GM19372 (cell line): ENCODE measurements around the gene CLRN1.

Experiments used
- ATAC-seq: cut with Tn5 transposase; IDR thresholded peaks from one replicate; pipeline ENCODE4 v1.9.1; 2021; ENCODE audit warnings: mild to moderate bottlenecking, low read depth, moderate library complexity; ENCODE audit not compliant: unreplicated experiment

CLRN1 gene

DNA sequence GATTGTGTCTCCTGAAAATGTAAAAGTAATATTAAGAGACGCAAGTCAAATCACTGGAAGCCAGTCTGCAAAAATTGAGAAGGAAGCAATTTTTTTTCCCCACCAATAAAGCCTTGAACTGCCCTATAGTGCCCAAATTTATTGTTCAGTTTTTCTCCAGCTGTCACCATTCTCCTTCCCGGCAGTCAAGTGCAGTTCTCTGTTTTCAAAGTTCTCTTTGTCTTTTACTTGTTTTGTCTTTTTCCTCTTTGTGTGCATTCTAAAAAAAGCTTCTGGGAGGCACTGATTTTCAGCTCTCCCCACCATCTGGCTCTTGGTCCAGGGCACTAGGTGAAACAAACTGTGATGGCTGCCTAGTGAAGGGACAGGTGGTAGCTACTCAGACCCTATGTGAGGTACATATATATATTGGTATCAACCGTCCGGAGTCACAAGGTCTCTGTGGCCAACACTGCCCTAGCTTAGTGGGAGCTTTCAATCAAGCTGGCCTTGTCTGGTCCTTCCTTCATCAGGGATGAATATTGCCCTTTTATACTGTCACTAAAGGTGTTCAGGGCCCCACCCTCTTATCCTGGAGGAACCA lies 6.1 kb upstream of the CLRN1 start:
- no peak for ATAC-seq

DNA sequence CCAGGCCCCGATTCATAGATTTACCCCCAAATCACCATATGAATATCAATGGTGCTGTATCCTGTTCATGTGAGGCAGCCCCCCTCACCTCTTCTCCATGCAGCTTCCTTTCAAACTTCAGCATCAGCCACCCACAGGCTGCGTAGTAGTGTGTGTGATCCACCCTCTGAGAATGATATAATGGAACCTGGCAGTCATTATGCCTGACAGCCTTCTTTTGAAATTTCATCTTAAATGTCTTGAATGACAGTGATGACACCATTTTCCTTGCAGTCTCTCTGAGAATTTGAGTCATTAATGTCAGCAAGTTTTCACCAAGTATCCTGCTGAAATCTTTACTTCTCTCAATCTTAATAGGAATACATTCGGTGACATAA lies 3.5 kb upstream of the CLRN1 start:
- ATAC-seq, result no peak

DNA sequence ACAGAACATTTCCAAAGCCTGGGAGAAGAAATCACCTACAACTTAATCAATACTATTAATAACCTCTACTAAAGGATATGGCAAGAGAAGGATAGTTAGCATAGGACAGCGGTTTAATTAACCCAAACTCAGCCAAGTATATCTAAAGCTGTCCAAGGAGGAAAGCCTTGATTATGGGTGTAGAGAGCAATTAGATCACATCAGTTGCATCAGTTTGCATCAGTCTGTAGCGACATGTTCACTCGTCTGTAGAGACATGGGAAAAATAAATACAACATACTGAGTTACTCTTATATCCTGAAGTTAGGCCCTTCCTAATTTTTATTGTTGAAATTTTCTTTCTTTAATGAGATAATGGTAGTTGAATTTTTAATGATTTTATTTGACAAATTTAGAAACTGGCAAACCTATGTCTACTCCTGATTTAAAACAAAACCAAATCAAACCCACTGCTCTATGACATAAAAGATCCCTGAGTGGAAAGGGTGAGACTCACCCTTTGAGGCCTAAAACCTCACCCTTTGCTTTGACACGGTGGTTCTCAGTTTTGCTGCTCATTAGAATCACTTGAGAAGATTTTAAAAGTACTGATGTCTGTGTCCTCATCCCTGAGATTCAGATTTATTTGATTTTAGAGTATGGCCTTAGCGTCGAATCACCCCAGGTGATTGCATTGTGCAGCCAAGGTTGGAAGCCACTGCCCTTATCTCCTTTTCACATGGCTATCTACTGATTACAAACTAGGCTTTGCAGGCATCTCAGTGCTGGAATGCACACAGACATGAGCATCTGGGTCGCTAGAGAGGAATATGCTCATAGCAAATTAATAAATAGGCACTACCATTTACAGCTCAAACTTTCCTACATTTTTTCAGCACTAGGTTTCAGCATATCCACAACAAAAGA lies 2.8 kb upstream of the CLRN1 start:
- no peak for ATAC-seq

DNA sequence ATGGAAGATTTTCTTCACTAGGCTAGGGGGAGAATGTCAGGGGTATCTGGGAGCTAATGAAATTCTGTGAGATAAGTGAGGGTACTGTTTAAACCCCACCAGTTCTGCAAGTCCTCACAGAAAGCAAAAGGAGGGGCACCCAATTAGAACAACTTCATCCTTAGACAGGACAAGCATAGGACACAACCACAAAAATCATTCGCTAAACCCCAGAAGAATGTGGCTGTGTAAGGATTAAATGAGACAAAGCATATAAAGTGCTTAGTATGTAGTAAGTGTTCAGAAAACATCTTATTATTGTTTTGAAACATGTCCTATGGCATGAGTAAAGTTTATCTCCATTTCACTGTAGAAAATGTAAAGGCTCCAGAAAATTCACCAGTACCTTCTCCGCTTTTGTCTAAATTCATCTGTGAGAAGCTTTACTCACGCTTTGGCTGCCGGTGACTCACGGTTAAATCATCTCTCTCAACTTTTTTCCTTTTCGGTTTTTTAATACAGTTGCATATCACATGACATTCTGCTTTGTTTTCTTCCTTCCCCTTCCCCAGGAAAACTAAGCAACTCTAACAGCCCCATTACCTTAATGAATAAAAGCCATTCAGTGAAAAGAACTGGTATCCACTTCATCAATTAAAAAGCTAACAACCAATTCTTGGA lies 1.7 kb downstream of the CLRN1 start:
- ATAC-seq, result no peak

GRCh38 chr3:150968341-150969035 lies 4.0 kb downstream of the CLRN1 start:
- no peak for ATAC-seq

- no peak for ATAC-seq
Observed at GRCh38 chr3:150965436-150965835, 7.1 kb downstream of the CLRN1 start.

- ATAC-seq, result no peak
Observed at GRCh38 chr3:150961949-150962348, 10.6 kb downstream of the CLRN1 start.

GRCh38 chr3:150960708-150961684 lies 11.5 kb downstream of the CLRN1 start:
- no peak for ATAC-seq

DNA sequence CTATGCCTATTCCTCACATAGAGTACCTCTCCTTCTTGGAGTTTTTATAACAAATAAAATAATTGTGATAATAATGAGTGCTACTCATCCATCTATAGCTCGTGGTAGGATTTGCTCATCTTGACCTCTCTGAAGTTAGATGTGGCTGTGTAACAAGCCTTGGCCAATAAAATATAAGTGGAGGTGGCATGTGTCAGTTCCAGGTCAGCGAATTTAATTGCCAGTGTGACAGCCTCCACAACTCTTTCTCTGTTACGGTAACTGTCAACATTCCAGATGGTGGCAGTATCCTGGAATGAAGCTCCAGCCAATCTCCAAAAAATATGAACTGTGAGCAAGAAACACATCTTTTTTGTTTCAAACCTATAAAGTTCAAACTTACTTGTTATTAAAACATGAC lies 13.8 kb downstream of the CLRN1 start:
- no peak for ATAC-seq

- no peak for ATAC-seq
Observed at GRCh38 chr3:150956376-150956775, 16.2 kb downstream of the CLRN1 start.

DNA sequence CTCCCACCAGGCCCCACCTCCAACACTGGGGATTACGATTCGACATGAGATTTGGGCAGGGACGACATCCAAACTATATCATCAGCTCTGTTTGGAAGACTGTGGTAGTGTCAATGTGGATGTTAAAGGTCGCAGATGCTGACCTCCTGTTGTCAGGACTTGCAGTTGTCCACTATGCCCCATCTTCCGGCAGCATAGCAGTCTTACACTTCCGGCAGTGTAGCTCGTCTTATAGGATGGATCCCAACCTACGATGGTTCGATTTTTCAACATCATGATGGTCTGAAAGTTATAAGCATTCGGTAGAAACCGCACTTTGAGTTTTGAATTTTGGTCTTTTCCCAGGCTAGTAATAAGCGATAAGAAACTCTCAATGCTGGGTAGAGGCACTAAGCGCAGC lies 20.6 kb downstream of the CLRN1 start:
- ATAC-seq, result no peak

DNA sequence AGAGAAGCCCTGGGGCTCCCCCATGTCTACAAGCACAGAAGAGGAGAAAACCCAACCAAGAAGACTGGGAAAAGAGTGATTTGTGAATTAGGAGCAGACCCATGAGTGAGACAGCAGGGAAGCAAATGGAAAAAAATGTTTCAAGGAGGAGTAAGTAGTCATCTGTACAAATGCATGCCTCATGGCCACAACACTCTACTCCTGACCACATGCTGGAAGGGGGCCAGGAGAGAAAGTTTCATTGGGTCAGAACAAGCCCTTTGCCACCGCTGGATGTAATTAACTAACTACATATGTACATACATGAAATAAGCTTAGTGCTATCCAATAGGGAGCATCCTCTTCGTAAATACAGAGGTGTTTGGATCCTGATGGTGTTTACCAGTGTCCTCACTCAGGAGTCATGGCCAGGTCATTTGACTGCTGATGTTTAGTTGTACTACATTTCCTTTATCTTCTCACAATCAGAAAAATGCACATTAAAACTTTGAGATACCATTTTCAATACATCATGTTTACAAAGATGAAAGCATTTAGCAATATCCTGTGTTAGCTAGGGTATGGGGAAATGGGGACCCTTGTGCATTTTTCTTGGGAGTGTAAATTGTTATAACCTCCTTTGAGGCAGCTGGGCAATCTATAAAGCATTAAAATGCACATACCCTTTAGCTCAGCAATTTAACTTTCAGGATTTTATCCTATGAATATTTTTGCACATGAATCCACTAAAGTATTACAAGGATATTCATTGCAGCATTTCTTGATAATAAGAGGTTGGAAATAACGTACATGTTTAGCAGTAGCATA lies 27.1 kb downstream of the CLRN1 start:
- ATAC-seq, result no peak

DNA sequence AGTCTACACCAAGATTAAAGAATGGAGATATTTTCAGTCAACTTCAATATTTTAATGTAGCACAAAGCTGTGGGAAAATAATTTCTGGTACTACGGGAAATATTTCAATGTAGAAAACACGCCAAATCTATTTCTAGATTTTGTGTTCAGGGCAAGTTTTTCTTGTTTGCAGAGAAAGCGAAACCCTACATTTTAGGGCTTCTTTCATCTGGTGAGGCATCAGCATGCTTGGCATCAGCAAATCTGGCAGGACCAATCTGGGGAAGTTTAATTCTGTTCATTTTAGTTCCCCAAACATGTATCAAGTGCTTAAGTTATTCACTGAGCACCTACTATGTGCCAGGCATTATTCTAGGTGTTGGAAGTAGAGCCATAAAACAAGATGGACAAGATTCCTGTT lies 30.3 kb downstream of the CLRN1 start:
- ATAC-seq, result no peak

- ATAC-seq, result no peak
Observed at GRCh38 chr3:150936693-150937092, 35.8 kb downstream of the CLRN1 start.

DNA sequence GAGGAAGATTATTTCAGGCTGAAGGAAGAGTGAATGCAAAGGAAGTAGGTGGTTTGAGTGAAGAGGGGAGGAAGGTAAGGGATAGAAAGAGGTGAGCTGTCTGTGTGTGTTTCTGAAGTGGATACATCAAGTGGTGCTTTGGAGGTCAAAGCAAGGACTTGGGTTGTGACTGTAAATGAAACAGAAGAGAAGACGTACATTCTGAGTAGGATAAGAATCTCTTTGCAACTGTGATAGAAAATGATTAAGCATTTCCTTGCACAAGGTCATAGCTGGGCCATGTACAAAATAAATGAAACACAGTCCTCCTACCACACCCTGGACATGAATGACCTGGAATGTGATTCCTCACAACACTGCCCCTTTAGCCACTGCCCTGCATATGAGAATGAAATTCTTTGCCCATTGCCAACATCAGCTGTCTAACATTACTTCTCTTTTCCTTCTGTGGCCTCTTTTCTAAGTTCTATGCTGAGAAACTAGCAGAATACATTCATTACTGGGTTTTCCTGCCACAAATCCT lies 39.0 kb downstream of the CLRN1 start:
- no peak for ATAC-seq

DNA sequence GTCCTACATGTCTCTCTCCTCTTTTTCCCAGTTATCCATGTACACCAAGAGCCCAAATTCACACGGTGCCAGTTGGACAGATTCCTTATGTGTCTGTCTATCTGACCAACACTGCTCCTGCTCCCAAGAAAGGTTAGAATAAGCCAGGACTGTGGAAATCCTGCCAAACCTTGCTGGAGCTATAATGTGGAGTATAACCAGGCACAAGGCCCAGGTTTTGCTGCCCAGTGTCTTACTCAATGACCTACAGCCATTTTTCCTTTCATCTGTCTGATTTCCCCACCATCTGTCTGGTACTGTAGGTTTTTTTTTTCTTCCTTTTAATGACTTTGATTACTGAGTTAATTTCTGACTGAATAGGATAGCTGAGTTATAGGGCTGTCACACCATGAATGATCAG lies 40.8 kb downstream of the CLRN1 start:
- no peak for ATAC-seq

- no peak for ATAC-seq
Observed at GRCh38 chr3:150930839-150931238, 41.7 kb downstream of the CLRN1 start.

- no peak for ATAC-seq
Observed at GRCh38 chr3:150928234-150928633, 44.3 kb downstream of the CLRN1 start.

- ATAC-seq, result no peak
Observed at GRCh38 chr3:150926328-150926727, 46.2 kb downstream of the CLRN1 start.
